NCI-H1930 (cell line): ENCODE data around the gene RBM4B.
"Not testable (repeated sequence)": the region's sequence is repeated elsewhere in the genome, so short reads cannot be mapped to it uniquely, and the experiment has no call there.

Source experiments
- DNase-seq, 2 experiments: peaks; one replicate each; lab custom pipeline; 2025; lab: John Stamatoyannopoulos, UW

The RBM4B gene, protein sequence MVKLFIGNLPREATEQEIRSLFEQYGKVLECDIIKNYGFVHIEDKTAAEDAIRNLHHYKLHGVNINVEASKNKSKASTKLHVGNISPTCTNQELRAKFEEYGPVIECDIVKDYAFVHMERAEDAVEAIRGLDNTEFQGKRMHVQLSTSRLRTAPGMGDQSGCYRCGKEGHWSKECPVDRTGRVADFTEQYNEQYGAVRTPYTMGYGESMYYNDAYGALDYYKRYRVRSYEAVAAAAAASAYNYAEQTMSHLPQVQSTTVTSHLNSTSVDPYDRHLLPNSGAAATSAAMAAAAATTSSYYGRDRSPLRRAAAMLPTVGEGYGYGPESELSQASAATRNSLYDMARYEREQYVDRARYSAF

DNA sequence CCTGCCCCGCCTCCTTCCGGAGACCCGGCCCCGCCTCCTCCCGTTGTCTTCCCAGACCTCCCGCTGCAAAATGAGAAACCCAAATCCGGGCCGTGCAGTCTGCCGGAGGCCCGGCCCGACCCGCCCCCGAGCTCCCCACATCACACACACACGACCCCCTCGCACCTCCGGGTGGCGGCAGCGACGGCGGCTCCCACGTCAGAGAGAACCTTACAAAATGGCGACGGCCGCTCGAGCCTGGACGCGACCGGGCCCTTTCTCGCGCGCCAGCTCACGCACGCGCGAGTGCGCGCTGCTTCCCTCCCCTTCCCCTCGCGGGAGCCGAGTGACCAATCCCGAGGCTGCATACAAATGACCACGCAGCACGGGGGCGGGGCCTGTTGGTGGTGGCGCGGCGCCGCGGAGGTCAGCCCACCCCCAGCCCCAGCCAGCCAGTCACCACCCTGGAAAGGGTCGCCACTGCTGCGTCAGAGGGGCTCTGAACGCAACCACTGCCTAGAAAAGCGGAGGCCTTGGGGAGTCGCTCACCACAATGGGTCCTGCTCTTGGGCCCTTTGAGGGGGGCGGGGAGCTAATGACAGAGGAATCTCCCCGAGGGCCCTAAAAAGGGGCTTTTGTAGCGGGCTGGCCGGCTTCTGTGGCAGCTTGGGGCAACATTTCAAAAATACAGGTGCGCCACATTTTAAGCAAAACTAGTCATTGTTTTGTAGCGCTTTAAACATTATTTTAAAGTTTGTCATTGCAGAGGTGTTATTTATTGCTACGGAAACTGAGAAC, at the start of gene RBM4B:
RBM4B (minus strand) TSS at position 289 of the 777 bp plus-strand sequence. CDS start 808 bp downstream, outside the sequence.
- peak; percentile 95 for DNase-seq

GRCh38 chr11:66725647-66726046, 48.0 kb upstream of the RBM4B start:
- DNase-seq = no peak

DNA sequence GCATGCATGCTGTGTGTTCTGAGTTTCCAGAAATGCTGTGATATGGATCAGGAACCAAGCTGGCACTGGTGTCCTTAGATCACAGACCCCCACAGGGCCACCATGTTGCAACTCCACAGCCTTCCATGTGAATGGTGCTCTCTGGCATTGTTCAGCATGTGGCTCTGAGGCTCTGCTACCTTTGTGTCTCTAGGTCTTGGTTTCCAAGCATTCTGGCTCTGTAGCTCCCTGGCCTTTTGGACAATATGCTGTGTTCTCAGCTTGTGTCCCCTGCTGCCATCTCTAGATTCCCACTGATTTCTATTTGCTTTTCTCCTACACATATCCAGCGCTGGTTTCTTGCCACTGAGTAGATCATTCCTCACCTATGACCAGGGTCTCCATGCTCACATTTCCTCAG, 47.4 kb upstream of the RBM4B start:
- no peak for DNase-seq

GRCh38 chr11:66724167-66724566, 46.5 kb upstream of the RBM4B start:
- DNase-seq = not testable (repeated sequence)

DNA sequence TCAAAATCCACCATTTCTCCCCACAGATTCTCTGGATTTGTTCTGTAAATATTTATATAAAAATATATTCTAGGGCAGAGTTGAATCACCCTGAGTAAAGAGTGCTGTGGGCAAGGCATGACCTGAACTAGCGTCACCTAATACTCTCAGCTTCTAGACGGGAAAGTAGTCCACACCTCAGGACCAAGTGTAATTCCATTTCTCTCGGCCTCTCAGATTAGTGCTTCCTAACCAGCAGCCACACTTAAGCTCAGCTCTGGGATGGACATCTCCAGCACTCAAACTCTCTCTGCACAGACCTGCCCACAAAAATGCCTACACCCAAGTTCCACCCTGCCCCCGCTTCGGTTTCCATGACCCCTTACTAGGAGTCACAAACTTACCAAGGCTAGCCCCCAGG, 46.0 kb upstream of the RBM4B start:
- DNase-seq = no peak

DNA sequence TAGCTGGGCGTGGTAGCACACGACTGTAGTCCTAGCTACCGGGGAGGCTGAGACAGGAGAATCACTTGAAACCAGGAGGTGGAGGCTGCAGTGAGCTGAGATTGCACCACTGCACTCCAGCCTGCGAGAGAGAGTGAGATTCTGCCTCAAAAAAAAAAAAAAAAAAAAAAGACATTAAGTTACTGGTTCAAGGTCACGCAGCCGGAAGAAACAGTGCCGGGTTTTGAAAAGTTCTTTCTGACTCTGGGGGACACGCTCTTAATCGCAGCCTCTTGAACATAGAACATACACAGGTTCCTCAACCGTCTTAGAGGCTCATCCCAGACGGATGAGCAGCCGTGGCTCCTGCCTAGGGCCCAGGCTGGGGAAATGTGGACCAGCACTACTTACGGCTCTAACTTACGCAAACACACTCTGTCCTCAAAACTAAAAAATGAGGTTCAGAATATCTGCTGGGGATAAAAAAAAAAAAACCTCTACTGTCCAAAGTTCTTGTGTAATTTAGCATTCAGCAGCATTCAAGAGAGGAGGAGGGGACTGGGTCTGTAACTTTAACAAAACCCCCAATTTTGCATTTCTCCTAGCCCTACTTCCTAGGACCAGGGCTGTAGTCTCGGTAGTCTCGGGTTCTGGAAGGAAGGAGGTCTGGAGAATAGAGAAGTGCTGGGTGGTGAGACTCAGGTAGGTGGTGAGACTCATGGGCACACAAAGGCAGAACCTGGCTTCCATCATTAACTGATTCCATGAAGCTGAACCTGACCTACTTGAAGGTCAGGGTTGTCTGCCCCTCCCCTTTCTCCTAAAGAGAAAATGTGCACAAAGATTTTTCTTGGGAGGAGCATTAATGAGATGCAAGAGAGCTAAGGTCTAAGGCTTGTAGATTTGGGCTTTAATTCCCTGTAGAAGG, 45.3 kb upstream of the RBM4B start:
- DNase-seq = no peak

DNA sequence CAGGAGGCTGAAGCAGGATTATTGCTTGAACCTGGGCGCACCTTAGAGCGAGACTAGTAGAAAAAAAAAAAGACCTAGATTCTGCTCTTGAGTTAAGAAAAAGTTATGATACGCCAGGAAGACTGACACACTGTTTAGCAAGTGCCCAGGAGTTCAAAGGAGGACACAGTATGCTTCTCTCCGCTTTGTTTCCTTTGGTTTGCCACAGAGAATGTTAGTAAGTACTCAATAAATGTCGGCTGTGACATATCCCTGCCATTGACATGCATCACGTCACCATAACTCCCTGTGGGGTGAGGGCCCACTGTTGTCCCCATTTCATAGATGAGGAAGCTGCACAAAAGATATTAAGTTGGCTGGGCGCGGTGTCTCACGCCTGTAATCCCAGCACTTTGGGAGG, 44.3 kb upstream of the RBM4B start:
- no peak for DNase-seq

DNA sequence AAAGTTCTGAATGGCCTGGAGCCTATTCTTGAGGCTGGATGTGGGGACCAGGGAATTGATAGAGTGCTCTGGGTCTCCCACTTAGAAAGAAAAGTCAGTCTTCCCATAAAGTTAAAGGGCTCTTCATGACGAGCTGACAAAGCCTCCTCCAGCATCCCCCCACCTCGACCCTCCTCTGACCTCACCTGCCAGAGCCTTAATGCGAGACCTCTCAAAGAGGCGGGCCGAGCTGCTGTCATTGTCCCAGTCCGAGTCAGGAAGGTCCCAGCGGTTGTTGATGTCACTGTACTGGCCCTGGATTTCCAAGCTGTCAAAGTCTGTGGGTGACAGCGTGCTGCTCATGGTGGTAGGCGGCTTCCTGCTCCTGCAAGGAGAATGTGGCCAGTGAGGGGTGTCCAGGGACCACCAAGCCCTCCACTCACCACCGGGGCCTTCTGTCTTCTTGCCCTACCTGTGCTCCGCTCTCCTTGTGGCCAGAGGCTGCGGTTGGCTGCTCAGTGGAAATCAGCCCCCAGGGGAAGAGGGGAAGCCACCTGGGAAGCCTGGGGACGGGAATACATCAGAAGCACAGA, 43.3 kb upstream of the RBM4B start:
- no peak for DNase-seq

DNA sequence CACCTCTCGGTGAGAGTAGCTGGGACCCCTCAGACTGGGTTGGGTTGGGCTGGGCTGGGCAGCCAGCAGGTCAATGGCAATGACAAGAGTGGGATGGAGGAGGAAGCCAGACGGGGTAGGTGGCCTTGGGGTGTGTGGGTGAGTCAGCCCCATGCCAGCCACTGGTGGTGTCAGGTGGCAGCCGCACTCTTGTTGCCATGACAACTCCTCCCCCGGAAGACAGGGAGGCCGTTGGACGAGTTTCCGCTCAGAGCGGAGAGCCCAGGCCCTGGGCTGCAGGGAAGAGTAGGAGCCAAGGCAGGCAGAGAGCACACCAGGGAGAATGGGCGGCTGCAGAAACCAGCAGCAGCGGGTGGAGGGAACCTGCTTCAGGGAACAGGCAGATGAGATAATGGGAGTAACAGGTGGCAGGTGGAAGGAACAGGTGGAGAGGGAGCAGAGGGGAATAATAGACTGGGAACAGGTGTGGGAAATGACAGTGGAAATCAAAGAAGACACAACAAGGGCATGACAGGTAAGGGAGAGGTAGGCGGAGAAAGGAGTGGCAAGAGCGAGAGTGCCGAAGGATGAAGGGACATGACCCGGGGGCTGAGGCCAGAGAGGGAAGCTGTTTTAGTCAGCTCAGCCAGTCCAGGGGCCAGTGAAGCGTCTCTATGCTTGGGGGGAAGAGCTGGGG, 42.7 kb upstream of the RBM4B start:
- DNase-seq = no peak

GRCh38 chr11:66719111-66719872, 41.6 kb upstream of the RBM4B start:
- DNase-seq = no peak

DNA sequence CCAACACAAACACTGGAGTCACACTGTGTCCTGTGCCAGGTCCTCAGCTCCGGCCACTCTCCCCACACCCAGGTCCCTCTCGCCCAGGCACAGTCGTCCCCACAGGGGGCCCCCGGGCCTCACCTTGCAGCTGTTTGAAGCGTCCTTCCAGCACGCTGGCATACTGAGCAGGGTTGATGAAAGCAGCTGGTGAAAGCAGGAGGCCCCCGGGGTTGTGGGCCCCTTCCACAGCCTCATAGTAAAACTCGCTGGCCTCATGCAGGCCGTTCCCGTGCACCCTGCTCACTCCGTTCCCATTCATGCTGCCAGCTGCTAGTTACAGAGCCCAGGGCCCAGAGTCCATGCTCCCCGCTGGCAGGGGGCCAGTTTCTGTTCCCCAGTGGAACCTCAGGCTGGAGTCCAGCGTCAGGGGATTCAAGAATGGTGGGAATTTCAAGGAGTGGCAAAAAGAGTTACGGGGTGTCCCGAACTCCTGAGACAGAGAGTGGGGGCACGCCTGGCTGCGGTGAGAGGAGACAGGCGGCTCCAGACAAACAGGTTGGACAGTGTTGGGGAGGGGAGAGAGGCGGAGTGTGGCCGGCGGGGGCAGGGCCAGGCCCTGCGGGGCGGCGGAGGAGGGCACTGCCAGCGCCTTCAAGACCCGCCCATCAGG, 40.8 kb upstream of the RBM4B start:
- no peak for DNase-seq

- DNase-seq = no peak
These were observed 40.2 kb upstream of the RBM4B start for GRCh38 chr11:66717925-66718319.

DNA sequence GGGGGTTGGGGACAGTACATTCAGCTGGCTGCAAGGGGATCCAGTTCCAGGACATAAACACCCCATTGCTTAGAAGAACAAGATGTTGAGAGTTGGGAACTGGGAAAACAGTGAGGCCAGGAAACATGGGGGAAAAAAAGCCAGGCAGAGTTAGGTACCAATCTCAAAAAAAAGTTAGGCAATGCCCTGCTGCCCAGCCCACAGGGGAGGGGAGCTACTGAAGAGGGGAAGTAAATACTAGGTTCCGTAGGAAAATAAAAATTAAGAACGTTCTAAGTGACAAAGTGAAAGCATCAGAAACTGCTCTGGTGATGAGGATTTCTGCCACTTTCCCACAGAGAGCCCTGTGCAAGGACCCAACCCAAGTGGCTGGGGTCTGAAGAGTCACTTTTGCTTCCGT, 39.3 kb upstream of the RBM4B start:
- DNase-seq = no peak

GRCh38 chr11:66715346-66716085, 37.8 kb upstream of the RBM4B start:
- DNase-seq = no peak

GRCh38 chr11:66713746-66714480, 36.2 kb upstream of the RBM4B start:
- no peak for DNase-seq

GRCh38 chr11:66710384-66710930, 32.8 kb upstream of the RBM4B start:
- DNase-seq = no peak

DNA sequence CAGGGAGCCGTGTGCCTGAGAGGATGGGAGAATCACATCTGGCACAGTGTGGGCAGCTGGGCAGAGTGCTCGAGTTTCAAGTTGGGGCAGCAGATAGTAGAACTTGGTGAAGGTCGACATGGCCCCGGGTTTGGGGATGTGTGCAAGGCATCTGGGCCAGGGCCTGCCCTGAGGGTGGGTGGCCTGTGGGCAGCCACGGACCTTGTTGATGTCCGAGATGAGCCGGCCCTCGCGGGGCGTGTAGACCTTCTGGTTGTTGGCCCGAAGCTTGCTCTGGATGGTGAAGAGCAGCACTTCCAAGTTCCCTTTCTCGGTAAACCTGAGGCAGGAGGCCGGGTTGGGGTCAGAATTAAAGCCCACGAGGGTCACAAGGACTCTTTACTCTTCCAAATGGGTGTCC, 31.0 kb upstream of the RBM4B start:
- DNase-seq = no peak

DNA sequence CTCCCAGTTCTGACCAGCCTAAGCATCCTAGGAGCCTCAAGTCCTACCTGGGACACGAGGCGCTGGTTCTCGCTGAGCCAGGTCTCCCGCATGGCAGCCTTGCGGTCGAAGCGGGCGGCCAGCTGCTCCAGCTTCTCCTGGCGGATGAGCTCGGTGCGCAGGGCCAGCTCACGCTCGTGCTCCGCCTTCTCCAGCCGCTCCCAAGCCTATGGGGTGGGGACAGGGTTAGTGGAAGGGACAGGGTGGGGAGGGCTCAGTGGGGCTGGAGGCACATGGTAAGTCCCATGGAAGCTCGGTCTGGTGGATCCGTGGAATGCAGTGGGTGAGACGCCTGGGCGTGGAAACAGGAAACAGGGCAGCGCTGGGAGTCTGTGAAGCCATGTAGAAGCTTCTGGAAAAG, 30.4 kb upstream of the RBM4B start:
- DNase-seq = no peak
